GM12892 (cell line): Measurements from ENCODE around the gene CDH2.

Experiments used
- DNase-seq: peaks from one replicate; pipeline ENCODE4 v3.0.0; 2011; ENCODE audit not compliant: insufficient read length
- FAIRE-seq: peaks from 2 replicates; lab custom pipeline; 2011; peaks lifted over from hg19 to GRCh38; lab: Jason Lieb, UNC
- POLR2A ChIP-seq: IDR thresholded peaks from 2 replicates; pipeline ENCODE4 v1.6.1; 2011; ENCODE audit warnings: low read depth, low read length, control low read depth
- POLR2AphosphoS5 ChIP-seq: IDR thresholded peaks from 2 replicates; pipeline ENCODE4 v1.6.1; 2011; ENCODE audit warnings: low read depth, low read length, control low read depth
- TAF1 ChIP-seq: IDR thresholded peaks from 2 replicates; pipeline ENCODE4 v1.6.1; 2011; ENCODE audit warnings: low read depth, mild to moderate bottlenecking, control low read depth, low read length, borderline replicate concordance

The CDH2 gene

DNA sequence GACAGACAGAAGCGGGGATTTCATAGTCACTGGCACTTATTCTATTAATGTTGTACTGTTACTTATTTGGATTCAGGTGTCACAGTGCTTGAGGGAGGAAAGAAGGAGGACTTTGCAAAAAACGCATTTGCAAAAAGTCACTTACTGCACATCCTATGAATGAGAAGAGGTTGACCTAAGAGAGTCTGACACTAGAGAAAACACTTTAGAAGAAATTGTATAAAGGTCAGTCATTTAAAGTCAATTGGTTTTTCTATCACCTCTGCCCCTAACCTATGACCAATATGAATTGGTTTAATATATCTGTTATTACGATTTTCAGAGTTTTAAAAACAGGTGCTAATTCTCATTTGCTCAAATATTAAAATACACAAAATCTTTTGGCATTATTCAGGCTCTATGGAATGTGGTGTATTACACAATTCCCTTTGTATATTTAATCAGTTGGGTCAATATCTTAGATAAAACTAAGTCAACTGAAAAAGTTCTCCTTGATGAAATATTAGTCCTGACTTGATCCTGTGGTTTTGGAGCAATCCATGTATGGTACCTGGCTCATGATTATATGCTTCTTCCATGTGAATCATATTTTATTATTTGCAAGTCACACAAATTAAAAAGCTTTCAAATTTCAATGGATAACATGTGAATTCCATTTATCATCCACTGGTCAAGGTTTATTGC lies 157.4 kb downstream of the CDH2 start:
- DNase-seq (no peak), FAIRE-seq (no peak)
- TF ChIP-seq POLR2AphosphoS5 (no peak), TAF1 (no peak), POLR2A (no peak)

GRCh38 chr18:28018351-28018750 lies 158.6 kb downstream of the CDH2 start:
- FAIRE-seq, result no peak
- no peak for DNase-seq
- TF ChIP-seq TAF1 (no peak), POLR2AphosphoS5 (no peak), POLR2A (no peak)

GRCh38 chr18:28015671-28016070 lies 161.3 kb downstream of the CDH2 start:
- no peak for TF ChIP-seq POLR2AphosphoS5
- no peak for TF ChIP-seq TAF1
- no peak for TF ChIP-seq POLR2A
- no peak for FAIRE-seq
- DNase-seq, result no peak

DNA sequence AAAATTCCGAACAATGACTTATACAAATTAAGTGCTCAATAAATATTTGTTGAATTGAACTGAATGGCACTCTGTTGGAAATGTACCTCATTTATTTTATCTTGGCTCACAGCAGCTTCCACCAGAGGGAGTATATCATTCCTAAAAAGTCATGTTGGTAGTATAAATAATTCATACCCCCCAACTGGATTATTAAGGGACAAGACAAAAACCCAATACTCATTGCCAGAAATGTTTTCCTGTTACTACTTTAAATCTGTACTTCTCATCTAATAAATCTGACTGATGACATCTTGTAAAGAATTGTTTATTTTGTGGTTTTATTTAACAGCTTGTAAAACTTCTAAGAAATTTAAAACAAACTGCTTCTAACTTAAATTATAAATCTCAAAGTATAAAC lies 163.9 kb downstream of the CDH2 start:
- no peak for FAIRE-seq
- no peak for DNase-seq
- TF ChIP-seq POLR2A, result no peak
- TF ChIP-seq TAF1, result no peak
- TF ChIP-seq POLR2AphosphoS5, result no peak

DNA sequence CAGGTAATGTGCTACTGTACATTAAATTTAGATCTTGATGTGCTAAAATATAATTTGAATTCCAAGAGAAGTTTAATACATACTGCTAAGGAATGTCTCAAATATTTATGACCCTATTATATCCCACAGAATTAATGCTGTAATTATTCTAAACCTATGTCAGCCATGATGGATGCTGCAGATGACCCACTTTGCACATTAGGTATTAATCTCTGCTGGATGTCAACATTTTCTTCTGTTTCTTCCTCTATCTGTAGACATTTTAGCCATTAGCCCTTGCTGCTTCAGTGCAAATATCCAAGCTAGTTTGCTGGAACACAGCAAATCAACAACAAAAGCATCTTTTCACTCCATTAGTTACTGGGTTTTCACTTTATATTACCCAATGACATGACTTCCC lies 164.6 kb downstream of the CDH2 start:
- FAIRE-seq, result no peak
- no peak for DNase-seq
- TF ChIP-seq POLR2AphosphoS5 (no peak), TAF1 (no peak), POLR2A (no peak)

GRCh38 chr18:28009589-28009988 lies 167.3 kb downstream of the CDH2 start:
- no peak for DNase-seq
- TF ChIP-seq POLR2A (no peak), POLR2AphosphoS5 (no peak), TAF1 (no peak)
- no peak for FAIRE-seq

- no peak for FAIRE-seq
- no peak for DNase-seq
- TF ChIP-seq POLR2AphosphoS5 (no peak), TAF1 (no peak), POLR2A (no peak)
Measured at GRCh38 chr18:28007841-28008240, 169.1 kb downstream of the CDH2 start.

DNA sequence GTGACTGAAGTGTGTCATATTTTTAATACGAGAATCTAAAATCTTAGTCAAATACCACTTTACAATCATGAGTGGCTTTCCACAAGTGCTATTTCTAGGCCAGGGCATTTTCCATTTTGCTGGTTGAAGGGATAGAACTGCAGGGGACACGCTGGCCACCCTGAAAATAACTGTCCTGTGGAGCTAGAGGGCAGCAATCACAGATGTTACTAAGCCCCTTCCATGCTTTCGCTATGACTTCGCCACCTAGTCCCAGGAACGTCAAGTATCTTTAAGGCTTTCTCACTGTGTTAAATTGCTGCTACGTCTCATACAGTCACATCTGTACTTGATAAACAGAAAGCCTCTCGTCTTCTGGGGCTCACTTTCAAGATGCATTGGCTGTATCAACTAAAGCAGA lies 171.8 kb downstream of the CDH2 start:
- TF ChIP-seq TAF1 (no peak), POLR2AphosphoS5 (no peak), POLR2A (no peak)
- DNase-seq, result no peak
- FAIRE-seq, result no peak

DNA sequence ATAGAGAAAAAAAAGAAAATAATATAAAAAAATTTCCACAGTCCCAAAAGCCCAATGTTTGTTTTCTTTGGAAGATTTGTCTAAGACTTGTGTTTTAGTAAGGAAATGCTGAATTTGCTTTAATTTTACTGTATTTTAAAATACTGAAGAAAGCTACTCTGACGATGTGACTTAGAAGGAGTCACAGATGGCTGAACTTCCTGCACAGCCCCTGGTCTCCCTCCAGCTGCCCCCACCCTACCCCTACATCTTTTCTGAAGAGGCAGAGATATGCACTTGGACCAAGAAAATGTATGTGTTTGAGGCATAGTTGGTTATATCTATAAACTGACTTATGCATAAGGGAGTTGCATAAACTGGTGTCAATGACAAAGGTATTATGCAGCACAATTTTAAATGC lies 172.3 kb downstream of the CDH2 start:
- DNase-seq, result no peak
- no peak for FAIRE-seq
- TF ChIP-seq TAF1 (no peak), POLR2A (no peak), POLR2AphosphoS5 (no peak)

DNA sequence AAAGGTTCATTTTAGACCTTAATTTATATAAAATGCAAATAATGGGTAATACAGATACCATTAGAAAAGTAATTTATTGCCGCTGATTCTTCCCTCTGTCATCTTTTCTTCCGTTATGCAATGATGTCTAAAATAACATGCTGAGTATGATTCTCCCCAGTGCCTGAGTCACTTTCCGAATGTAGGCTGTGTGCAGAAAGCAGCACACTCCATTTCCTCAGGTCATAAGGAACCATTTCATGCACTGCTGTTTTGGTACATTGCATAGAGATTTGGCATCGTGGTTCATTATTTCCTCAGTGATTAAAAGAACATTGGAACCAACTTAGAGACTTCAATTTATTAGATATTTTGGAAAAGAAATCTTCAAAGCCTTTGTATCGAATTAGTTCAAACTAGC lies 173.5 kb downstream of the CDH2 start:
- no peak for FAIRE-seq

DNA sequence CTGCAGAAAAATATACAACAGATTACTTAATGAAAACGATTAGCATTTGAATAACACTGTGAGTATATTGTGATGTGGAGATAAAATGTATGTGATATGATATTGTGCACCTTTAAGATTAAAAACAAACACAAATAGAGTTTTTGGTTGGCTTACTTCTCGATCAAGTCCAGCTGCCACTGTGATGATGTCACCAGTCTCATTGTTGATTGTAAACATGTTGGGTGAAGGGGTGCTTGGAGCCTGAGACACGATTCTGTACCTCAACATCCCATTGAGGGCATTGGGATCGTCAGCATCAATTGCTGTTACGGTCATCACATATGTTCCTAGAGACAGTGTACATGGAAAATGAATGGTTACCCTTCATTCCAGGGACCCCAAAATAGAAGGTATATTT lies 174.1 kb downstream of the CDH2 start:
- TF ChIP-seq TAF1 (no peak), POLR2A (no peak), POLR2AphosphoS5 (no peak)
- DNase-seq, result no peak
- FAIRE-seq, result no peak

More for the DNA sequence above, 173.5 kb downstream of the CDH2 start:
- DNase-seq, result no peak
- TF ChIP-seq TAF1 (no peak), POLR2A (no peak), POLR2AphosphoS5 (no peak)

DNA sequence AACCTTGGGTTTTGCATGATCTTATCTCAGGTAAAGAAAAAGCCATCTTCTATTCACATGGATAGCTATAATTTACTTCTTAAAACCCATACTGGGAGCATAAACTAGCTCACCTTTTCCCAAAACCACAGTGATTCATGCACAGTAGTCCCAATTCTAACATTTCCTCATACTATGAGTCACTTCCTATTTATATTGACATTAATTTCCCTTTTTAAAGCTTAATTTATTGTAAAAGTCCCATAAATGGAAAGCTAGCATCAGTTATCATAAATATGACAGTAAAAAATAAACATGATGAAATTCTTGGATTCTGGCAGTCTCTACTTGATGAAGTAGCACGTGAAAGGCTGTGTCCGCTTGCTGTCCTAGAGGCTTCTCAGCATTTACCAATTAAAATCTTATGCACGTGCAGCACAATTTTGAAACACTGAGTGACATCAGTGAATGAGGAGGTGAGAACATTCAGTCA lies 180.1 kb downstream of the CDH2 start:
- no peak for FAIRE-seq
- DNase-seq, result no peak
- no peak for TF ChIP-seq POLR2A
- TF ChIP-seq TAF1, result no peak
- no peak for TF ChIP-seq POLR2AphosphoS5
